HEK293 (cell line): Measurements from ENCODE around the gene HPD.
A peak's percentile ranks its signal among the peaks of the same experiment; 100 is the strongest.

Source experiments
- GLIS1 ChIP-seq: fragments of 450-650 bp; formaldehyde crosslinking; IDR thresholded peaks from 2 replicates; pipeline ENCODE4 v1.5.1; 2016; ENCODE audit warnings: missing biosample characterization, missing genetic modification characterization
- GLIS2 ChIP-seq: fragments of 450-650 bp; formaldehyde crosslinking; IDR thresholded peaks from 2 replicates; pipeline ENCODE4 v1.5.1; 2016; ENCODE audit warnings: missing biosample characterization, missing genetic modification characterization
- HOXD13 ChIP-seq: sonication (generic); formaldehyde crosslinking; IDR thresholded peaks from 2 replicates; pipeline ENCODE4 v1.8.0; 2022; ENCODE audit warnings: missing genetic modification reagents, borderline replicate concordance
- KLF7 ChIP-seq: fragments of 450-650 bp; formaldehyde crosslinking; IDR thresholded peaks from 2 replicates; pipeline ENCODE4 v1.5.1; 2016; ENCODE audit warnings: missing biosample characterization, missing genetic modification characterization, borderline replicate concordance
- KLF8 ChIP-seq: fragments of 450-650 bp; formaldehyde crosslinking; IDR thresholded peaks from 2 replicates; pipeline ENCODE4 v1.5.1; 2016; ENCODE audit warnings: missing biosample characterization, missing genetic modification characterization
- PRDM4 ChIP-seq: fragments of 450-650 bp; formaldehyde crosslinking; IDR thresholded peaks from 2 replicates; pipeline ENCODE4 v1.5.1; 2017; ENCODE audit warnings: missing biosample characterization, missing genetic modification characterization
- SCRT1 ChIP-seq: fragments of 450-650 bp; formaldehyde crosslinking; IDR thresholded peaks from 2 replicates; pipeline ENCODE4 v1.5.1; 2016; ENCODE audit warnings: missing biosample characterization, missing genetic modification characterization, borderline replicate concordance
- ZBTB21 ChIP-seq: fragments of 450-650 bp; formaldehyde crosslinking; IDR thresholded peaks from 2 replicates; pipeline ENCODE4 v1.5.1; 2017; ENCODE audit warnings: missing biosample characterization, missing genetic modification characterization
- ZBTB48 ChIP-seq: fragments of 450-650 bp; formaldehyde crosslinking; IDR thresholded peaks from 2 replicates; pipeline ENCODE4 v1.5.1; 2016; ENCODE audit warnings: missing biosample characterization, missing genetic modification characterization
- ZFP69B ChIP-seq: fragments of 450-650 bp; formaldehyde crosslinking; IDR thresholded peaks from 2 replicates; pipeline ENCODE4 v1.5.1; 2016; ENCODE audit warnings: missing biosample characterization, missing genetic modification characterization
- ZNF121 ChIP-seq: fragments of 450-650 bp; formaldehyde crosslinking; IDR thresholded peaks from 2 replicates; pipeline ENCODE4 v1.5.1; 2016; ENCODE audit warnings: missing biosample characterization, missing genetic modification characterization
- ZNF266 ChIP-seq: fragments of 450-650 bp; formaldehyde crosslinking; IDR thresholded peaks from 2 replicates; pipeline ENCODE4 v1.5.1; 2016; ENCODE audit warnings: missing biosample characterization, missing genetic modification characterization, low read depth
- ZNF324 ChIP-seq: fragments of 450-650 bp; formaldehyde crosslinking; IDR thresholded peaks from 2 replicates; pipeline ENCODE4 v1.5.1; 2016; ENCODE audit warnings: missing biosample characterization, missing genetic modification characterization
- ZNF335 ChIP-seq: fragments of 450-650 bp; formaldehyde crosslinking; conservative IDR thresholded peaks from 2 replicates; pipeline ENCODE4 v1.5.1; 2016; ENCODE audit warnings: missing biosample characterization, missing genetic modification characterization
- ZNF341 ChIP-seq: fragments of 450-650 bp; formaldehyde crosslinking; IDR thresholded peaks from 2 replicates; pipeline ENCODE4; 2016; ENCODE audit warnings: low read depth, missing biosample characterization, missing genetic modification characterization
- ZNF366 ChIP-seq: fragments of 450-650 bp; formaldehyde crosslinking; conservative IDR thresholded peaks from 2 replicates; pipeline ENCODE4 v1.5.1; 2016; ENCODE audit warnings: missing biosample characterization, missing genetic modification characterization
- ZNF48 ChIP-seq: fragments of 450-650 bp; formaldehyde crosslinking; IDR thresholded peaks from 2 replicates; pipeline ENCODE4 v1.5.1; 2016; ENCODE audit warnings: missing biosample characterization, missing genetic modification characterization
- ZNF510 ChIP-seq: fragments of 450-650 bp; formaldehyde crosslinking; IDR thresholded peaks from 2 replicates; pipeline ENCODE4 v1.5.1; 2018; ENCODE audit warnings: mild to moderate bottlenecking, missing genetic modification characterization, missing biosample characterization; ENCODE audit not compliant: insufficient replicate concordance
- ZNF514 ChIP-seq: fragments of 450-650 bp; formaldehyde crosslinking; IDR thresholded peaks from 2 replicates; pipeline ENCODE4 v1.5.1; 2016; ENCODE audit warnings: missing biosample characterization, missing genetic modification characterization
- ZNF529 ChIP-seq: fragments of 450-650 bp; formaldehyde crosslinking; IDR thresholded peaks from 2 replicates; pipeline ENCODE4 v1.5.1; 2017; ENCODE audit warnings: missing genetic modification characterization, missing biosample characterization; ENCODE audit not compliant: insufficient replicate concordance
- ZNF555 ChIP-seq: fragments of 450-650 bp; formaldehyde crosslinking; conservative IDR thresholded peaks from 2 replicates; pipeline ENCODE4 v1.5.1; 2017; ENCODE audit warnings: missing biosample characterization, mild to moderate bottlenecking, missing genetic modification characterization, inconsistent platforms
- ZNF610 ChIP-seq: fragments of 450-650 bp; formaldehyde crosslinking; IDR thresholded peaks from 2 replicates; pipeline ENCODE4 v1.5.1; 2016; ENCODE audit warnings: missing biosample characterization, missing genetic modification characterization, borderline replicate concordance
- ZNF621 ChIP-seq: fragments of 450-650 bp; formaldehyde crosslinking; IDR thresholded peaks from 2 replicates; pipeline ENCODE4 v1.5.1; 2017; ENCODE audit warnings: missing biosample characterization, missing genetic modification characterization
- ZNF660 ChIP-seq: fragments of 450-650 bp; IDR thresholded peaks from 2 replicates; pipeline ENCODE4 v1.5.1; 2018; ENCODE audit warnings: missing biosample characterization, mild to moderate bottlenecking, missing genetic modification characterization
- ZNF664 ChIP-seq: fragments of 450-650 bp; formaldehyde crosslinking; IDR thresholded peaks from 2 replicates; pipeline ENCODE4 v1.5.1; 2016; ENCODE audit warnings: missing biosample characterization, missing genetic modification characterization
- ZNF677 ChIP-seq: fragments of 450-650 bp; IDR thresholded peaks from 2 replicates; pipeline ENCODE4 v1.5.0; 2018; ENCODE audit warnings: missing biosample characterization, mild to moderate bottlenecking, missing genetic modification characterization, moderate library complexity
- TF ChIP-seq, protein P1 (sequence below): fragments of 450-650 bp; formaldehyde crosslinking; IDR thresholded peaks from 2 replicates; pipeline ENCODE4 v1.5.1; 2017; ENCODE audit warnings: missing biosample characterization, missing genetic modification characterization
- TF ChIP-seq, protein P2 (sequence below): fragments of 450-650 bp; formaldehyde crosslinking; IDR thresholded peaks from 2 replicates; pipeline ENCODE4 v1.5.1; 2016; ENCODE audit warnings: missing biosample characterization, missing genetic modification characterization
- TF ChIP-seq, protein P3 (sequence below): fragments of 450-650 bp; formaldehyde crosslinking; IDR thresholded peaks from 2 replicates; pipeline ENCODE4 v1.5.1; 2016; ENCODE audit warnings: missing biosample characterization, missing genetic modification characterization, borderline replicate concordance

Gene HPD

GRCh38 chr12:121888478-121889273 is 30.0 kb upstream of the HPD start, which contains the start of gene PSMD9 (continued):
- no peak for TF ChIP-seq PRDM4 (tag by site-specific recombination)
- no peak for TF ChIP-seq ZNF121 (tag by site-specific recombination)
- peak; percentile 98 for TF ChIP-seq ZBTB48 (tag by site-specific recombination)
- TF ChIP-seq ZNF324 (tag by site-specific recombination) = peak; percentile 91; the same call in 1 of the 2 replicates
- no peak for TF ChIP-seq ZNF266 (tag by site-specific recombination)
- TF ChIP-seq SCRT1 = no peak
- TF ChIP-seq ZNF664 (tag by site-specific recombination) = peak; percentile 90
- no peak for TF ChIP-seq ZNF621 (tag by site-specific recombination)
- TF ChIP-seq ZNF366 = peak; percentile 76
- peak; percentile 92 for TF ChIP-seq ZNF335 (tag by site-specific recombination)
- TF ChIP-seq ZNF677 (tag by site-specific recombination) = no peak
- TF ChIP-seq ZNF510 (tag by site-specific recombination) = no peak
- peak; percentile 52; the same call in 1 of the 2 replicates for TF ChIP-seq GLIS2
- peak; percentile 99 for TF ChIP-seq KLF7 (tag by site-specific recombination)
- TF ChIP-seq, protein P1, sequence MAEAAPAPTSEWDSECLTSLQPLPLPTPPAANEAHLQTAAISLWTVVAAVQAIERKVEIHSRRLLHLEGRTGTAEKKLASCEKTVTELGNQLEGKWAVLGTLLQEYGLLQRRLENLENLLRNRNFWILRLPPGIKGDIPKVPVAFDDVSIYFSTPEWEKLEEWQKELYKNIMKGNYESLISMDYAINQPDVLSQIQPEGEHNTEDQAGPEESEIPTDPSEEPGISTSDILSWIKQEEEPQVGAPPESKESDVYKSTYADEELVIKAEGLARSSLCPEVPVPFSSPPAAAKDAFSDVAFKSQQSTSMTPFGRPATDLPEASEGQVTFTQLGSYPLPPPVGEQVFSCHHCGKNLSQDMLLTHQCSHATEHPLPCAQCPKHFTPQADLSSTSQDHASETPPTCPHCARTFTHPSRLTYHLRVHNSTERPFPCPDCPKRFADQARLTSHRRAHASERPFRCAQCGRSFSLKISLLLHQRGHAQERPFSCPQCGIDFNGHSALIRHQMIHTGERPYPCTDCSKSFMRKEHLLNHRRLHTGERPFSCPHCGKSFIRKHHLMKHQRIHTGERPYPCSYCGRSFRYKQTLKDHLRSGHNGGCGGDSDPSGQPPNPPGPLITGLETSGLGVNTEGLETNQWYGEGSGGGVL (tag by site-specific recombination) = no peak
- peak; percentile 85 for TF ChIP-seq ZNF660 (tag by site-specific recombination)
- no peak; the same call in 1 of the 2 replicates for TF ChIP-seq ZNF341 (tag by site-specific recombination)
- no peak for TF ChIP-seq ZNF529 (tag by site-specific recombination)
- TF ChIP-seq KLF8 (tag by site-specific recombination) = peak; percentile 100
- TF ChIP-seq ZNF48 (tag by site-specific recombination) = no peak
- TF ChIP-seq, protein P2, sequence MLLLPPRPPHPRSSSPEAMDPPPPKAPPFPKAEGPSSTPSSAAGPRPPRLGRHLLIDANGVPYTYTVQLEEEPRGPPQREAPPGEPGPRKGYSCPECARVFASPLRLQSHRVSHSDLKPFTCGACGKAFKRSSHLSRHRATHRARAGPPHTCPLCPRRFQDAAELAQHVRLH = peak; percentile 81; the same call in 1 of the 2 replicates
- TF ChIP-seq ZBTB21 (tag by site-specific recombination) = no peak; the same call in 1 of the 2 replicates
- no peak for TF ChIP-seq ZNF555 (tag by site-specific recombination)
- 0 out of 2 replicates have a peak, but pooled peaks have one; percentile 49 for TF ChIP-seq ZFP69B
- TF ChIP-seq, protein P3, sequence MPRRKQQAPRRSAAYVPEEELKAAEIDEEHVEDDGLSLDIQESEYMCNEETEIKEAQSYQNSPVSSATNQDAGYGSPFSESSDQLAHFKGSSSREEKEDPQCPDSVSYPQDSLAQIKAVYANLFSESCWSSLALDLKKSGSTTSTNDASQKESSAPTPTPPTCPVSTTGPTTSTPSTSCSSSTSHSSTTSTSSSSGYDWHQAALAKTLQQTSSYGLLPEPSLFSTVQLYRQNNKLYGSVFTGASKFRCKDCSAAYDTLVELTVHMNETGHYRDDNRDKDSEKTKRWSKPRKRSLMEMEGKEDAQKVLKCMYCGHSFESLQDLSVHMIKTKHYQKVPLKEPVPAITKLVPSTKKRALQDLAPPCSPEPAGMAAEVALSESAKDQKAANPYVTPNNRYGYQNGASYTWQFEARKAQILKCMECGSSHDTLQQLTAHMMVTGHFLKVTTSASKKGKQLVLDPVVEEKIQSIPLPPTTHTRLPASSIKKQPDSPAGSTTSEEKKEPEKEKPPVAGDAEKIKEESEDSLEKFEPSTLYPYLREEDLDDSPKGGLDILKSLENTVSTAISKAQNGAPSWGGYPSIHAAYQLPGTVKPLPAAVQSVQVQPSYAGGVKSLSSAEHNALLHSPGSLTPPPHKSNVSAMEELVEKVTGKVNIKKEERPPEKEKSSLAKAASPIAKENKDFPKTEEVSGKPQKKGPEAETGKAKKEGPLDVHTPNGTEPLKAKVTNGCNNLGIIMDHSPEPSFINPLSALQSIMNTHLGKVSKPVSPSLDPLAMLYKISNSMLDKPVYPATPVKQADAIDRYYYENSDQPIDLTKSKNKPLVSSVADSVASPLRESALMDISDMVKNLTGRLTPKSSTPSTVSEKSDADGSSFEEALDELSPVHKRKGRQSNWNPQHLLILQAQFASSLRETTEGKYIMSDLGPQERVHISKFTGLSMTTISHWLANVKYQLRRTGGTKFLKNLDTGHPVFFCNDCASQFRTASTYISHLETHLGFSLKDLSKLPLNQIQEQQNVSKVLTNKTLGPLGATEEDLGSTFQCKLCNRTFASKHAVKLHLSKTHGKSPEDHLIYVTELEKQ = no peak; the same call in none of the 2 replicates
- no peak for TF ChIP-seq HOXD13 (CRISPR knock-in tag)
- peak; percentile 98 for TF ChIP-seq ZNF610
- peak; percentile 90 for TF ChIP-seq GLIS1 (tag by site-specific recombination)
- no peak for TF ChIP-seq ZNF514
